DOHH2 (cell line): ENCODE data around the gene LGALS12.

Experiments used
- H3F3A ChIP-seq: fragments of 200-600 bp; sonication (generic), shearing (Covaris generic); 2 replicates; pipeline ENCODE4 v1.6.0; 2016; ENCODE audit warnings: antibody characterized with exemption, mild to moderate bottlenecking; ENCODE audit not compliant: control insufficient read depth, insufficient read depth
- H3K27ac ChIP-seq: fragments of 200-600 bp; sonication (generic); 2 replicates; pipeline ENCODE4 v1.5.1; 2014; ENCODE audit warnings: low read depth, mild to moderate bottlenecking, low read length, moderate library complexity
- H3K27me3 ChIP-seq: fragments of 200-600 bp; sonication (generic); 2 replicates; pipeline ENCODE4 v1.6.1; 2014; ENCODE audit warnings: mild to moderate bottlenecking, low read length, mixed read lengths; ENCODE audit not compliant: control insufficient read depth
- H3K36me3 ChIP-seq: fragments of 200-600 bp; sonication (generic); 2 replicates; pipeline ENCODE4 v1.6.1; 2014; ENCODE audit warnings: mild to moderate bottlenecking, low read length, moderate library complexity, mixed read lengths; ENCODE audit not compliant: control insufficient read depth
- H3K4me1 ChIP-seq: fragments of 200-600 bp; sonication (generic); 2 replicates; pipeline ENCODE4 v1.6.1; 2014; ENCODE audit warnings: mild to moderate bottlenecking, low read length, mixed read lengths; ENCODE audit not compliant: control insufficient read depth
- H3K4me2 ChIP-seq: fragments of 200-600 bp; sonication (generic); 2 replicates; pipeline ENCODE4 v1.6.0; 2014; ENCODE audit warnings: mild to moderate bottlenecking, low read length, moderate library complexity
- H3K4me3 ChIP-seq: fragments of 200-600 bp; sonication (generic); 2 replicates; pipeline ENCODE4 v1.5.1; 2014; ENCODE audit warnings: mild to moderate bottlenecking, low read length, mixed read lengths
- H3K79me2 ChIP-seq: fragments of 200-600 bp; sonication (generic); 2 replicates; pipeline ENCODE4 v1.6.1; 2014; ENCODE audit warnings: mild to moderate bottlenecking, low read length, mixed read lengths; ENCODE audit not compliant: control insufficient read depth
- H3K9me2 ChIP-seq: fragments of 200-600 bp; sonication (generic); replicated peaks from 2 replicates; pipeline ENCODE4 v1.6.1; 2014; ENCODE audit warnings: mild to moderate bottlenecking, low read length, mixed read lengths; ENCODE audit not compliant: control insufficient read depth
- H3K9me3 ChIP-seq: fragments of 200-600 bp; sonication (generic); 2 replicates; pipeline ENCODE4 v1.6.1; 2014; ENCODE audit warnings: antibody characterized with exemption, low read length, mixed read lengths; ENCODE audit not compliant: control insufficient read depth, insufficient read depth
- H4K20me1 ChIP-seq: fragments of 200-600 bp; sonication (generic); 2 replicates; pipeline ENCODE4 v1.6.0; 2014; ENCODE audit warnings: low read depth, mild to moderate bottlenecking, antibody characterized with exemption, low read length, moderate library complexity; ENCODE audit not compliant: control insufficient read depth, insufficient read depth
- CTCF ChIP-seq: fragments of 200-600 bp; sonication (generic); IDR thresholded peaks from one replicate; pipeline ENCODE4 v1.5.1; 2014; ENCODE audit warnings: antibody characterized with exemption, mild to moderate bottlenecking, low read depth, low read length; ENCODE audit not compliant: poor library complexity, severe bottlenecking
- EZH2phosphoT487 ChIP-seq: fragments of 200-600 bp; sonication (generic); IDR thresholded peaks from 2 replicates; pipeline ENCODE4 v1.6.1; 2017; ENCODE audit warnings: borderline replicate concordance, mild to moderate bottlenecking, antibody characterized with exemption, low read length, moderate library complexity, mixed read lengths

Gene LGALS12

GRCh38 chr11:63508745-63509144, 2.9 kb downstream of the LGALS12 start:
- no peak overlapping the region for H3K27ac ChIP-seq
- H3K9me3 ChIP-seq, result no peaks in the 10 kb centered on the region
- no peak overlapping the region for H3K4me2 ChIP-seq
- H3K79me2 ChIP-seq, result no peaks in the 10 kb centered on the region
- H3F3A ChIP-seq, result no peaks in the 10 kb centered on the region
- no peaks in the 10 kb centered on the region for H3K4me1 ChIP-seq
- no peaks in the 10 kb centered on the region for H4K20me1 ChIP-seq
- no peak for TF ChIP-seq CTCF
- no peak for TF ChIP-seq EZH2phosphoT487
- H3K27me3 ChIP-seq, result 0 out of 2 replicates have a peak, but pooled peaks cover 3% of the 10 kb centered on the region
- H3K4me3 ChIP-seq, result no peak overlapping the region
- H3K36me3 ChIP-seq, result no peaks in the 10 kb centered on the region
- H3K9me2 ChIP-seq, result no peaks in the 10 kb centered on the region

GRCh38 chr11:63510360-63511047, 4.6 kb downstream of the LGALS12 start:
- H3K27ac ChIP-seq, result no peak overlapping the region
- H3K4me2 ChIP-seq, result no peak overlapping the region

GRCh38 chr11:63511048-63511748, 5.3 kb downstream of the LGALS12 start:
- Histone ChIP-seq H3K4me2 (no peak overlapping the region), H3K27me3 (0 out of 2 replicates have a peak, but pooled peaks cover 3% of the 10 kb centered on the region), H3F3A (no peaks in the 10 kb centered on the region), H3K9me2 (no peaks in the 10 kb centered on the region), H3K4me1 (no peaks in the 10 kb centered on the region), H3K79me2 (no peaks in the 10 kb centered on the region), H3K4me3 (no peak overlapping the region), H3K9me3 (no peaks in the 10 kb centered on the region), H4K20me1 (no peaks in the 10 kb centered on the region), H3K27ac (no peak overlapping the region), H3K36me3 (no peaks in the 10 kb centered on the region)
- TF ChIP-seq CTCF (no peak), EZH2phosphoT487 (no peak)

More at GRCh38 chr11:63510360-63511047, 4.6 kb downstream of the LGALS12 start:
- Histone ChIP-seq H3K9me2 (no peaks in the 10 kb centered on the region), H3K4me3 (no peak overlapping the region), H4K20me1 (no peaks in the 10 kb centered on the region), H3K79me2 (no peaks in the 10 kb centered on the region), H3K36me3 (no peaks in the 10 kb centered on the region), H3F3A (no peaks in the 10 kb centered on the region), H3K4me1 (no peaks in the 10 kb centered on the region), H3K9me3 (no peaks in the 10 kb centered on the region), H3K27me3 (0 out of 2 replicates have a peak, but pooled peaks cover 3% of the 10 kb centered on the region)
- TF ChIP-seq CTCF (no peak), EZH2phosphoT487 (no peak)
